Ishikawa (cell line): ENCODE measurements around the gene ATP10D.

Experiments
- CEBPB ChIP-seq: IDR thresholded peaks from 2 replicates; pipeline ENCODE4 v1.6.1; 2012
- CREB1 ChIP-seq: IDR thresholded peaks from 2 replicates; pipeline ENCODE4 v1.6.1; 2012; ENCODE audit warnings: low read depth
- EGR1 ChIP-seq: IDR thresholded peaks from 2 replicates; pipeline ENCODE4 v1.6.1; 2012
- EP300 ChIP-seq: IDR thresholded peaks from 2 replicates; pipeline ENCODE4 v1.6.1; 2012; ENCODE audit warnings: borderline replicate concordance
- FOXM1 ChIP-seq: IDR thresholded peaks from 2 replicates; pipeline ENCODE4 v1.6.1; 2012; ENCODE audit warnings: low read depth, borderline replicate concordance
- MAX ChIP-seq: IDR thresholded peaks from 2 replicates; pipeline ENCODE4 v1.6.1; 2012
- NFIC ChIP-seq: IDR thresholded peaks from 2 replicates; pipeline ENCODE4 v1.6.1; 2012
- RAD21 ChIP-seq: IDR thresholded peaks from 2 replicates; pipeline ENCODE4 v1.6.1; 2012; ENCODE audit warnings: low read depth
- REST ChIP-seq: IDR thresholded peaks from 2 replicates; pipeline ENCODE4 v1.6.1; 2012; ENCODE audit warnings: low read depth, mild to moderate bottlenecking
- TAF1 ChIP-seq: IDR thresholded peaks from 2 replicates; pipeline ENCODE4 v1.6.1; 2012; ENCODE audit warnings: low read depth, mild to moderate bottlenecking
- TCF12 ChIP-seq: IDR thresholded peaks from 2 replicates; pipeline ENCODE4 v1.6.1; 2012; ENCODE audit warnings: low read depth
- TEAD4 ChIP-seq: IDR thresholded peaks from 2 replicates; pipeline ENCODE4 v1.6.1; 2012
- USF1 ChIP-seq: IDR thresholded peaks from 2 replicates; pipeline ENCODE4 v1.6.1; 2012
- ZBTB7A ChIP-seq: IDR thresholded peaks from 2 replicates; pipeline ENCODE4 v1.6.1; 2012; ENCODE audit warnings: low read depth

GRCh38 chr4:47641755-47642154, 156.7 kb downstream of the ATP10D start:
- no peak for TF ChIP-seq NFIC
- TF ChIP-seq EGR1, result no peak
- no peak for TF ChIP-seq CEBPB
- no peak for TF ChIP-seq MAX
- no peak for TF ChIP-seq TAF1
- no peak for TF ChIP-seq REST
- no peak for TF ChIP-seq RAD21
- no peak for TF ChIP-seq CREB1
- TF ChIP-seq TCF12, result no peak
- no peak for TF ChIP-seq EP300
- no peak for TF ChIP-seq TEAD4
- no peak for TF ChIP-seq FOXM1
- TF ChIP-seq ZBTB7A, result no peak
- TF ChIP-seq USF1, result no peak
